NCI-H1436 (cell line): ENCODE measurements around the gene KRT39.
A peak's percentile ranks its signal among the peaks of the same experiment; 100 is the strongest.
"Not testable (repeated sequence)": the region's sequence is repeated elsewhere in the genome, so short reads cannot be mapped to it uniquely, and the experiment has no call there.

Source experiments
- DNase-seq: peaks from one replicate; lab custom pipeline; 2025; lab: John Stamatoyannopoulos, UW

KRT39 gene

GRCh38 chr17:40966848-40967247 lies at the start of gene KRT39:
Gene KRT39, minus strand, starts transcription at chr17:40966948. Its CDS starts 92 bp downstream, at chr17:40966856.
- DNase-seq = no peak

GRCh38 chr17:41015454-41015853 lies 48.7 kb upstream of the KRT39 start:
- DNase-seq = no peak

DNA sequence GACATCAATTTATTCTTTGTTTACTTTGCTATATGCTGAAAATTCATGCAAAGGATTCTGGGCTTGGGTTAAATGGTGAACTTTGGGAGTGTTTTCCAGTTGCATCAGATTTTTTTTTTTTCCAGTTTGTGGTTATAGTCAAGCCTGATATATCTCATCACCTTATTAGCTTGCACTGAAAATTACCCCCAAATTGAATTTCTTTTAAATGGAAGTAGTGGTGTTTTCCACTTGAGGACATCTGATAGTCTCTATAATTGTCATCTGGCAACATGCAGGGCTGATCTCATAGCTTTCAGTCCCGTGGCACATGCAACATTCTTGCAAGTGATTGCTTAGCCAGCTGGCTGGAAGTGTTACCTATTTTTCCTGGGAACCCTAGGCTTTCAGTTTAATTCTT lies 46.9 kb upstream of the KRT39 start:
- DNase-seq = peak; percentile 68

GRCh38 chr17:41013181-41013580 lies 46.4 kb upstream of the KRT39 start:
- DNase-seq = no peak

- no peak for DNase-seq
Observed at GRCh38 chr17:41012326-41013120, 45.8 kb upstream of the KRT39 start.

GRCh38 chr17:41010441-41010840 lies 43.7 kb upstream of the KRT39 start:
- no peak for DNase-seq

DNA sequence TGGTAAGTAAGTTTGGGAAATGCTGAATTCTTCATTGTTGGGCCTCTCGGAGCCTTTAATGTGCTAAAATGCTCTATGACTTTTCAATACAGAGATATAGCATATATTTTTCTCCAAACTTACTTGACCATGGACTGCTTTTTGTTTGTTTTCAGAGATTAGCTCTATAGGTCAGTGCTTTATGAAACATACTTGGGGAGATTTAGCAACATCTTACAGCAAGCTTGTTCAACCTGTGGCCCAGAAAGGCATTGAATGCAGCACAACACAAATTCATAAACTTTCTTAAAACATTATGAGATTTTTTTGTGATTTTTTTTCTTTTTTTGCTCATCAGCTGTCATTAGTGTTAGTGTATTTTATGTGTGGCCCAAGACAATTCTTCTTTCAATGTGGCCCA lies 43.2 kb upstream of the KRT39 start:
- no peak for DNase-seq

DNA sequence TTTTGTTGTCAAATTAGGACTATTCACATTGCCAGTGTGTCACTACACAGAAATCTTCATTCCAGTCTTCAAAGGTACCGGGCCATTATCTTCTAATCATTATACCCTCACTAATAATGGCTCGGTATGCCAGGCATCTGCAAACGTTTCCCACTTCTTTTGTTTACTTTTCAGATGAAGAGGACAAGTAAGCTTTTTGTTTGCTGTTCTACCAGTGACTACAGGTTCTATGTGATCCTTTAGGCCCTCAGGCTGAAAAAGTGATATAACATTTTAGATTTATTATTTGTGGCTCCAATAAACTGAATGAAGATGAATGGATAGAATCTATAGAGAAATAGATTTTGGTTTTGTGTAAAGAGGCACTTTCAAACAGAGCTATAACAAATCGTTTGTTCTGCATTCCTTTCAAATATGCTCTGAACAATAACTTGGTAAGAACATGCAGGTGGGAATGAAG lies 42.6 kb upstream of the KRT39 start:
- DNase-seq = peak; percentile 21

DNA sequence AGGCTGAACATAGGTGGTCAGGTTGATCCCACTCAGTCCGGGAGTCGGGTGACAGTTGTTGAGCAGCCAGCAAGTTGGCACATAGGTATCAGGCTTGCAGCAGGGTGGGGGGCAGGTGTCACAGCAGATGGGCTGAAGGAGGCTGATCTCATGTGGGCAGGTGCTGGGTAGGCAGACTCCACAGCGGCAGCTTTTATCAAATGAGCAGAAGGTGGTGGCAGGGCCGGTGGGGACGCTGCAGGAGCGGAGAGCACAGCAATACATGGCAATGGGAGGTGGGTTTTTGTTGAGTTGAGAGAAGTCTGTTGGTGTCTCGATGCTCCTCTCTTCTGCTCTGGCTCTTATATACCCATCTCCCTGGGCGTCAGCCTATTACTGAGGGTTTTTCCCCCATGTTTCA lies 42.1 kb upstream of the KRT39 start, which contains the start of gene KRTAP3-1:
KRTAP3-1 (minus strand) TSS at position 318 of the 400 bp plus-strand sequence; CDS start at position 264, 54 bp downstream.
- DNase-seq = peak; percentile 54

DNA sequence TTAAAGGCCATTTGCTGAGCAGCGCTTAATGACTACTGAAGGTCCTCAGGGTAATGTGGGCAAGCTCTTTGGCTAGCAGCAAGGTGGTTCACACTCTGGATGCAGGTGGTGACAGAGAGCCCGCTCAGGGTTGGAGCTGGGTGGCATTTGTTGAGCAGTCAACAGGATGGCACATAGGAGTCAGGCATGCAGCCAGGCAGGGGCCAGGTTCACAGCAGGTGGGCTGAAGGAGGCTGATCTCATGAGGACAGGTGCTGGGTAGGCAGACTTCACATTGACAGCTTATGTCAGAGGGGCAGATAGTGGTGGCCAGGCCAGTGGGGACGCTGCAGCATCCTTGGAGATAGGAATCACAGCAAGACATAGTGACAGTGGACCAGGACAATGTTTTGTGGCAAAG lies 37.6 kb upstream of the KRT39 start:
- DNase-seq = peak; percentile 62

DNA sequence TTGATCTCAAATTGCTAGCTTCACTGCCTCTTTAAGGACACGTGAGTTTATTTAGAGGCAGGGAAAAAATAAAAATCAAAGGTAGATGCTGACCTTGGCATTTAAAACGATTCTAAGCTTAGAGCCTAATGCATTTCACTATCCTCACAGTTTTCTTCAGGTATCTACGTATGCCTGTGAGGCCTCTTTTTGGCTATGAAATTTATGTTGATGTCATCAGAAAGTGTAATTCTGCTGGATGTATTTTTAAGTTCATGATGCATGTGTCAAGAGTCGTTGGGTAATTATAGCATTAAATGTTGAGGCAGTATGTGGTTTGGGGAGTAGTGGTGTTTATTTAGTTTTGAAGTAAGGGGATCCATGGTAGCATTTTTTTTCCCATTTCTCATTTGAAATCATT lies 37.2 kb upstream of the KRT39 start:
- peak; percentile 55 for DNase-seq

DNA sequence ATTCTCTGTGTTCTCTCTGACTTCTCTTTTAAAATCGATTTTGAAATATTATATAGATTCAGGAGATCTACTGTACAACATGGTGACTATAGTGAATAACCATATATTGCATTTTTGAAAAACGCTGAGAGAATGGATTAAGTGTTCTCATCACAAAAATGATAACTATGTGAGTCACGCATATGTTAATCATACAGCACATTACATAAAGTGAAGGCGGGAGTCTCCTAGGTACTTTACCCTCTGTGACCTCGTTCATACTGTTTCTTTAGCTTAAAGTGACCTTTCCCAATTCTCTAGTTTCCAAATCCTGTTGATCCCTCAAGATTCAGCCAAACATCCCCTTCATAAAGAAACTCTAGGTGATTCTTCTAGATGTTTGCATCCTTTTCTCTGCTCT lies 36.1 kb upstream of the KRT39 start:
- no peak for DNase-seq

GRCh38 chr17:41001795-41002194 lies 35.0 kb upstream of the KRT39 start:
- no peak for DNase-seq

GRCh38 chr17:40999563-40999962 lies 32.8 kb upstream of the KRT39 start, which contains the start of gene KRTAP3-2:
Gene KRTAP3-2, minus strand, starts transcription at chr17:40999906. Its CDS starts 53 bp downstream, at chr17:40999853.
- not testable (repeated sequence) for DNase-seq

- no peak for DNase-seq
Observed at GRCh38 chr17:40997361-40997760, 30.6 kb upstream of the KRT39 start.

DNA sequence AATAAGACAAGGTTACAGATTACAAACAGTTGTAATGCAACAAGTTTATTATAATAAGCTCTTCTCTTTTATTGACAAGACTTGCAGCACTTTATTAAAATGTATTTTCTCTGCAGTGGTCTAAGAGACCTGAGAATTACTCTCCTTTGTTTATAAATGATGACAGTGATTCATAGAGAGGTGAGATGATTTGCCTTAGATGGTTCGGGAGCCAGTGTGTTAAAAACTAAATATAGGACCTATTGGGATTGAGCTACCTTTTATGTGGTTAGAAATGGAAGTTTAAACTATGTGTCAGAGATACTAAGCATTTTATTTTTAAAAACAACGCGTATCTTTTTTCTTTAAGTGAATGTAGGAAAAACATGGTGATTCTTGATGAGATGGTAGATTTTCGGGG lies 30.1 kb upstream of the KRT39 start:
- DNase-seq = no peak

- DNase-seq = no peak
Observed at GRCh38 chr17:40995116-40995515, 28.4 kb upstream of the KRT39 start.

- DNase-seq = peak; percentile 92
Observed at GRCh38 chr17:40993839-40994238, 27.1 kb upstream of the KRT39 start, which contains the start of gene KRTAP3-3. Gene KRTAP3-3, minus strand, starts transcription at chr17:40994164. Its CDS starts 67 bp downstream, at chr17:40994097.

- DNase-seq = no peak
Observed at GRCh38 chr17:40993084-40993483, 26.3 kb upstream of the KRT39 start.

DNA sequence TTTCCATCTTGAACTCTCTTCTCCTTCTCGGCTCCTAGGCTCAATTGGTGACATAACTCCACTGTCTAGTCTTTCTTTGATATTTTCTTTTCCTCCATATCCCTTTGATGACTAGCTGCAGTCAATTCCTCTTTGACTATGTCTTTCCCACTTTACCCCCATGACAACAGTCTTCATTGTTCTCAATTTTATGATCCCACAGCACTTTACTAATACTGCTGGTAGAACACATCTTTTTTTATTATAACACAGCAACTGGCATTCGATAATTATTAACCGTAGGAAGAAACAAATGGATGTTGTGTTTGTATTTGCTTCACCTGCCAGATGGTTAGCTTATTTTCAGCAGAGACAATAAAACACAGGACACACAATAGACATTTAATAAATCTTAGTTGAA lies 25.9 kb upstream of the KRT39 start:
- DNase-seq = no peak

DNA sequence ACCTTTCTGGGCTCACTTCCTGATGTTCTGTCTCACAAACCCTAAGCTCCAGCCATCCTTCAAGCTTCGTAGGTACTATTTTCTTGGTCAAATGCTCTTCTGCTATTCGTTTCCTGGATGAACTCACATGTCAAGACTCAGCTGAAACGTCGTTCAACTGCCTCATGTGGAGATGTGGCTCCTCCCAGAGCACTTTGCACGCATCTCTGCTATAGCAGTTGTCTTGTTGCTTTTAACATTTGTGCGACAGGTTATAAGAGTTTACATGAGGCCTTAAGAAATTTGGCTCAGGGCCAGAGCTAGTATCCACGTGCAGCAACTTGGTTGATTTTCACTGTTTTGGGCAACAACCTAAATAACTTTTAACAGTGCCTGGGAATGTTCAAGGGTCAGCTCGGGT lies 20.2 kb upstream of the KRT39 start:
- DNase-seq = no peak

- no peak for DNase-seq
Observed at GRCh38 chr17:40984226-40984625, 17.5 kb upstream of the KRT39 start, which contains the start of gene KRT40. Gene KRT40, minus strand, starts transcription at chr17:40984326. Its CDS starts 53 bp downstream, at chr17:40984273.

DNA sequence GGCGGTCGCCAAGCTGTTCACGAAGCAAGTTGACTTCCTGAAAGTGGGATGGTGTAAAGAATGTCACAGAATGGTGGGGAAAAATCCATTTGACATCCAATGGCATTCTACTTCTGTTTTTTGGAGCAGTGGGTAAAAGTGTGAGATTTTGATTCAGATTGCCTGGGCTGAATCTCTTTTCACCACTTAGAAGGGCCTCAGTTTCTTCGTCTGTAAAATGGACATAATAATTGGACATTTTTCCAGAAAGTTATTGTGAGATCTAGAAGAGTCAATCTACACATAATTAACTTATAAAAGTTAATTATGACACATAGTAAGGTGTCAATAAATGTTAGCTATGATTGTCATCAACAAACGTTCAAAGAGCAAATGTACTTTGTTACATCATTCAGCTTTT lies 14.4 kb upstream of the KRT39 start:
- DNase-seq = no peak

GRCh38 chr17:40980596-40980995 lies 13.8 kb upstream of the KRT39 start:
- no peak for DNase-seq
